ENCODE data around the gene SRSF6.

DNA sequence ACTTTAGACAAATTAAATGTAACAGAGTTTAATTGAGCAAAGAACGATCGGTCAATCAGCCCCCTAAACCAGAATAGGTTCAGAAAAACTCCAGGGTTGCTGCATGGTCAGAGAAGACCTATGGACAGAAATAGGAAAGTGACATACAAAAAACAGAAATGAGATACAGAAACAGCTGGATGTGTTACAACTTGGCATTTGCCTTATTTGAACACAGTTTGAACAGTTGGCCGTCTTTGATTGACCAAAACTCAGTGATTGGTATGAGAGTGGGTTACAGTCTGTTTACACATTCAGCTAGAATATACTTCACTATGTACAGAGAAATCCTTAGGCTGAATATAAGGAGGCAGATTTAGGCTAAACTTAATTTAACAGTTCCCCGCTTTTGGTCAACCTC, 19.9 kb downstream of the SRSF6 start:
- TF ChIP-seq TAF1 (IDR thresholded peaks at IDR 0.05; ENCODE audit: borderline replicate concordance, low read depth, low read length) (no peak), POLR2A (IDR thresholded peaks at IDR 0.05; ENCODE audit: low read depth, low read length) (no peak), POLR2AphosphoS5 (IDR thresholded peaks at IDR 0.05; ENCODE audit: low read depth, low read length) (no peak)

Data from GM12892 (cell line).